K562 (cell line): ENCODE data around the gene BRAP. TPM values are rescaled to one million over a fixed set of nuclear protein-coding genes. Genes with fewer than 3 reads are reported as not detected.

Experiments used
- ASH1L ChIP-seq: fragments of 450-650 bp; IDR thresholded peaks from 2 replicates; pipeline ENCODE4 v1.6.1; 2018; ENCODE audit warnings: borderline replicate concordance, mild to moderate bottlenecking, low read depth; ENCODE audit not compliant: partially characterized antibody
- BCOR ChIP-seq: fragments of 450-650 bp; IDR thresholded peaks from 2 replicates; pipeline ENCODE4 v1.6.1; 2016
- HDAC2 ChIP-seq: fragments of 450-650 bp; IDR thresholded peaks from 2 replicates; pipeline ENCODE4 v1.6.1; 2016; ENCODE audit warnings: mild to moderate bottlenecking
- HNRNPUL1 ChIP-seq: fragments of 200-400 bp; formaldehyde crosslinking; IDR thresholded peaks from 2 replicates; pipeline ENCODE4 v1.6.1; 2017; ENCODE audit warnings: low read length
- MYNN ChIP-seq, 2 experiments: sonication (generic); formaldehyde crosslinking in 1 of 2; IDR thresholded peaks; 2 replicates each; pipeline versions ENCODE4 v1.5.0 to v1.6.1; 2016 to 2020; ENCODE audit warnings: antibody characterized with exemption in 1 of 2, missing genetic modification reagents in 1 of 2
- PHB2 ChIP-seq: fragments of 450-650 bp; IDR thresholded peaks from 2 replicates; pipeline ENCODE4 v1.6.1; 2017; ENCODE audit warnings: low read depth
- POLR2G ChIP-seq: fragments of 200-400 bp; formaldehyde crosslinking; IDR thresholded peaks from 2 replicates; pipeline ENCODE4 v1.6.1; 2017; ENCODE audit warnings: low read depth, mild to moderate bottlenecking, antibody characterized with exemption, low read length, moderate library complexity
- PTBP1 ChIP-seq: fragments of 200-400 bp; formaldehyde crosslinking; IDR thresholded peaks from 2 replicates; pipeline ENCODE4 v1.6.1; 2017; ENCODE audit warnings: low read depth, low read length
- RHOXF2B ChIP-seq: fragments of 250-450 bp; sonication (Bioruptor Pico); conservative IDR thresholded peaks from 2 replicates; pipeline ENCODE4 v1.5.1; 2021
- RNF2 ChIP-seq: sonication (generic); IDR thresholded peaks from 2 replicates; pipeline ENCODE4 v1.6.1; 2016
- SREBF2 ChIP-seq: sonication (generic); formaldehyde crosslinking; IDR thresholded peaks from 2 replicates; pipeline ENCODE4 v1.4.0; 2020; ENCODE audit warnings: mild to moderate bottlenecking, missing genetic modification reagents
- ZFP1 ChIP-seq: fragments of 450-650 bp; formaldehyde crosslinking; IDR thresholded peaks from 2 replicates; pipeline ENCODE4 v1.4.0; 2020; ENCODE audit warnings: mild to moderate bottlenecking, mixed read lengths
- ZNF140 ChIP-seq: fragments of 250-450 bp; sonication (Bioruptor Pico); IDR thresholded peaks from 2 replicates; pipeline ENCODE4 v1.8.0; 2021; ENCODE audit warnings: moderate library complexity, mild to moderate bottlenecking, inconsistent platforms
- ZNF764 ChIP-seq: fragments of 250-450 bp; sonication (Bioruptor Pico); IDR thresholded peaks from 2 replicates; pipeline ENCODE4 v1.4.0; 2020; ENCODE audit warnings: low read depth, mild to moderate bottlenecking, moderate library complexity
- polyA plus RNA-seq, 8 experiments: library from polyadenylated mRNA; depleted of rRNA in 4 of 8; stranded (reverse) in 5 of 8; unstranded in 3 of 8; fragments of >200 nt; fragmentation: Nextera tagmentation in 2 of 8; fragmentation: Illumina TruSeq in 1 of 8; extraction: Ambion mirVana in 2 of 8; extraction: Trizol in 1 of 8; gene quantifications; 2 replicates each; pipeline versions ENCODE4 v1.2.1 to v1.2.3, GENCODE V29; 2011 to 2014; ENCODE audit warnings: inconsistent platforms in 1 of 8, missing spikeins in 1 of 8
- total RNA-seq, 7 experiments: library from RNA; depleted of rRNA in 6 of 7; stranded (reverse); fragments of >200 nt in 6 of 7; fragmentation: Illumina TruSeq in 2 of 7; extraction: Trizol in 2 of 7; gene quantifications; 2 replicates each; pipeline versions ENCODE4 v1.2.1 to v1.2.3, GENCODE V29; 2011 to 2021; ENCODE audit warnings: low replicate concordance in 1 of 7
- TF ChIP-seq, protein P1 (sequence below), 2 experiments: IDR thresholded peaks in 1 of 2; conservative IDR thresholded peaks in 1 of 2; 2 replicates each; pipeline ENCODE4 v1.6.1; 2016; ENCODE audit warnings: low read depth in 2 of 2, mild to moderate bottlenecking in 1 of 2, missing compliant biosample characterization in 1 of 2, missing genetic modification characterization in 1 of 2, moderate library complexity in 1 of 2
- TF ChIP-seq, protein P2 (sequence below): fragments of 150-350 bp; conservative IDR thresholded peaks from 2 replicates; pipeline ENCODE4 v1.6.1; 2014; ENCODE audit warnings: low read length
- TF ChIP-seq, protein P3 (sequence below): fragments of 450-650 bp; formaldehyde crosslinking; IDR thresholded peaks from 2 replicates; pipeline ENCODE4 v1.4.0; 2022; ENCODE audit warnings: missing genetic modification characterization

The BRAP gene
- total and polyA plus RNA-seq, 9 of the 15 experiments (the other 6 are each of a cell fraction or from before 2014, with no cell fraction given): 2.2 to 32.6 (median 27.5) TPM

DNA sequence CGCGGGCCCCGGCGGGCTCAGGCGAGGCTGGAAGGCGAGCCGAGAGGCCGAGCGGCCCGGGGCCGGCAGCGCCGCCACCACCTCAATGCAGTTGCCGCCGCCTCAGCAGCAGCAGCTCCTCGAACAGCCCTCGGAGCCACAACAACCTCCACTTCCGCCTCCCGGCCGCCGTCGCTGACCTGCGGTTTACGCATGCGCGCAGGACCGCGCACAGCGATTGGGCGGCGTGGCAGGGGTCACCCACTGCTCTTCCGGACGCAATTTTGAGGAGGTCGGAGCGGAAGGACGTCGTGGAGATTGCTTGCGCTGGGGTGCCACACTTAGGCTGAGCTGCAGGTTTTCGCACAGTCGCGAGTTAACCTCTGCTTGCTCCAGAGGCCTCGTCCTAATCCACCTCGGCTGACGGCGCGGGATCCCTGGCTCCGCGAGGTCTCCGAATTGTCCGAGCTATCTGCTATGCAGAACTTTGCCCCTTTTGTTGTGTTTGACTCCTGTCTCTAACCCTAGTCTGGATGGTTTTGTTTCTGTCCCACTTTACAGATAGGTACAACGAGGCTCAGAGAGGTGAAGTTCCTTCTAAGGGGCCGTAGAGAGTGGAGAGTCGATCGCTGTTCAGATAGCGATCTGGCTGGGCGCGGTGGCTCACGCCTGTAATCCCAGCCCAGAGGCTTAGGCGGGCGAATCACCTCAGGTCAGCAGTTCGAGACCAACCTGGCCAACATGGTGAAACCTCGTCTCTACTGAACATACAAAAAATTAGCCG is at the start of gene BRAP, which contains the start of gene ACAD10 (continued):
- TF ChIP-seq, protein P1, sequence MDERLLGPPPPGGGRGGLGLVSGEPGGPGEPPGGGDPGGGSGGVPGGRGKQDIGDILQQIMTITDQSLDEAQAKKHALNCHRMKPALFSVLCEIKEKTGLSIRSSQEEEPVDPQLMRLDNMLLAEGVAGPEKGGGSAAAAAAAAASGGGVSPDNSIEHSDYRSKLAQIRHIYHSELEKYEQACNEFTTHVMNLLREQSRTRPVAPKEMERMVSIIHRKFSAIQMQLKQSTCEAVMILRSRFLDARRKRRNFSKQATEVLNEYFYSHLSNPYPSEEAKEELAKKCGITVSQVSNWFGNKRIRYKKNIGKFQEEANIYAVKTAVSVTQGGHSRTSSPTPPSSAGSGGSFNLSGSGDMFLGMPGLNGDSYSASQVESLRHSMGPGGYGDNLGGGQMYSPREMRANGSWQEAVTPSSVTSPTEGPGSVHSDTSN (CRISPR knock-in tag; IDR thresholded peaks at IDR 0.05; ENCODE audit: low read depth): no peak
- TF ChIP-seq, protein P1 (tag; conservative IDR thresholded peaks at IDR 0.05; ENCODE audit: low read depth): no peak
- TF ChIP-seq, protein P2, sequence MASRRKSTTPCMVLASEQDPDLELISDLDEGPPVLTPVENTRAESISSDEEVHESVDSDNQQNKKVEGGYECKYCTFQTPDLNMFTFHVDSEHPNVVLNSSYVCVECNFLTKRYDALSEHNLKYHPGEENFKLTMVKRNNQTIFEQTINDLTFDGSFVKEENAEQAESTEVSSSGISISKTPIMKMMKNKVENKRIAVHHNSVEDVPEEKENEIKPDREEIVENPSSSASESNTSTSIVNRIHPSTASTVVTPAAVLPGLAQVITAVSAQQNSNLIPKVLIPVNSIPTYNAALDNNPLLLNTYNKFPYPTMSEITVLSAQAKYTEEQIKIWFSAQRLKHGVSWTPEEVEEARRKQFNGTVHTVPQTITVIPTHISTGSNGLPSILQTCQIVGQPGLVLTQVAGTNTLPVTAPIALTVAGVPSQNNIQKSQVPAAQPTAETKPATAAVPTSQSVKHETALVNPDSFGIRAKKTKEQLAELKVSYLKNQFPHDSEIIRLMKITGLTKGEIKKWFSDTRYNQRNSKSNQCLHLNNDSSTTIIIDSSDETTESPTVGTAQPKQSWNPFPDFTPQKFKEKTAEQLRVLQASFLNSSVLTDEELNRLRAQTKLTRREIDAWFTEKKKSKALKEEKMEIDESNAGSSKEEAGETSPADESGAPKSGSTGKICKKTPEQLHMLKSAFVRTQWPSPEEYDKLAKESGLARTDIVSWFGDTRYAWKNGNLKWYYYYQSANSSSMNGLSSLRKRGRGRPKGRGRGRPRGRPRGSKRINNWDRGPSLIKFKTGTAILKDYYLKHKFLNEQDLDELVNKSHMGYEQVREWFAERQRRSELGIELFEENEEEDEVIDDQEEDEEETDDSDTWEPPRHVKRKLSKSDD: no peak
- TF ChIP-seq RNF2 (0 out of 2 replicates have a peak, but pooled peaks have one; percentile 20), ZNF140 (no peak), MYNN (IDR thresholded peaks at IDR 0.05) (no peak), MYNN (CRISPR knock-in tag; IDR thresholded peaks at IDR 0.05) (no peak), ZNF764 (CRISPR knock-in tag) (no peak; the same call in 1 of the 2 replicates), POLR2G (peak; percentile 97), RHOXF2B (CRISPR knock-in tag) (no peak), PHB2 (no peak), ZFP1 (no peak), PTBP1 (peak; percentile 88), HNRNPUL1 (peak; percentile 73; the same call in 1 of the 2 replicates), SREBF2 (CRISPR knock-in tag) (no peak), BCOR (peak; percentile 100), ASH1L (no peak), HDAC2 (peak; percentile 99)
- TF ChIP-seq, protein P3, sequence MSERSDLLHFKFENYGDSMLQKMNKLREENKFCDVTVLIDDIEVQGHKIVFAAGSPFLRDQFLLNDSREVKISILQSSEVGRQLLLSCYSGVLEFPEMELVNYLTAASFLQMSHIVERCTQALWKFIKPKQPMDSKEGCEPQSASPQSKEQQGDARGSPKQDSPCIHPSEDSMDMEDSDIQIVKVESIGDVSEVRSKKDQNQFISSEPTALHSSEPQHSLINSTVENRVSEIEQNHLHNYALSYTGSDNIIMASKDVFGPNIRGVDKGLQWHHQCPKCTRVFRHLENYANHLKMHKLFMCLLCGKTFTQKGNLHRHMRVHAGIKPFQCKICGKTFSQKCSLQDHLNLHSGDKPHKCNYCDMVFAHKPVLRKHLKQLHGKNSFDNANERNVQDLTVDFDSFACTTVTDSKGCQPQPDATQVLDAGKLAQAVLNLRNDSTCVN (CRISPR knock-in tag): 0 out of 2 replicates have a peak, but pooled peaks have one; percentile 5
